HepG2 (cell line): ENCODE measurements around the gene PYCR2. TPM values are rescaled to one million over a fixed set of nuclear protein-coding genes. Genes with fewer than 3 reads are reported as not detected.

Source experiments
- ATAC-seq: fragments of 200-7000 bp; cut with Tn5 transposase; 3 replicates; pipeline ENCODE4 v1.9.1; 2020; ENCODE audit warnings: mild to moderate bottlenecking, moderate library complexity
- BruUV-seq: library from RNA; stranded (reverse); fragments of 400-500 nt; replicated peaks from 2 replicates; lab custom pipeline; 2021; lab: Mats Ljungman, UMichigan
- CTCF ChIA-PET: fragments of 300-600 bp; formaldehyde crosslinking; extraction: SDS; loops from one replicate; lab custom pipeline; 2021; ENCODE audit warnings: low total read pairs, inconsistent platforms, low intra/inter-chr PET ratio; lab: Yijun Ruan, JAX
- POLR2A ChIA-PET: fragments of 350-600 bp; sonication (Branson Sonifier 250); formaldehyde crosslinking; loops from one replicate; lab custom pipeline; 2020; ENCODE audit warnings: antibody characterized with exemption, inconsistent platforms; lab: Yijun Ruan, JAX
- DNase-seq: peaks from one replicate; pipeline ENCODE4 v3.0.0-alpha.2; 2015; ENCODE audit warnings: low spot score
- FAIRE-seq: peaks from 3 replicates; lab custom pipeline; 2011; peaks lifted over from hg19 to GRCh38; lab: Jason Lieb, UNC
- H2AFZ ChIP-seq: one replicate; pipeline ENCODE4 v1.6.1; 2011; ENCODE audit warnings: low read length, inconsistent platforms
- H3K27ac ChIP-seq: fragments of 300-600 bp; 3 replicates; pipeline ENCODE4 v1.8.0; 2011; ENCODE audit warnings: mixed run types, mild to moderate bottlenecking, mixed read lengths, low read length, inconsistent platforms; ENCODE audit not compliant: insufficient read depth; ENCODE audit errors: extremely low read length
- H3K27me3 ChIP-seq, 2 experiments: fragments of 200-600 bp in 1 of 2; 2 replicates in 1 of 2; 3 replicates in 1 of 2; pipeline versions ENCODE4 v1.6.0 to v1.8.0; 2011; ENCODE audit warnings: low read length in 2 of 2, mild to moderate bottlenecking in 2 of 2, moderate library complexity in 2 of 2, inconsistent platforms in 1 of 2; ENCODE audit not compliant: insufficient read depth in 2 of 2, control insufficient read depth in 1 of 2
- H3K36me3 ChIP-seq, 2 experiments: fragments of 200-600 bp in 1 of 2; replicated peaks in 1 of 2; 2 replicates in 1 of 2; 3 replicates in 1 of 2; pipeline versions ENCODE4 v1.5.1 to v1.8.0; 2011; ENCODE audit warnings: low read length in 2 of 2, inconsistent platforms in 1 of 2; ENCODE audit not compliant: insufficient read depth in 2 of 2, control insufficient read depth in 1 of 2
- H3K4me1 ChIP-seq: 2 replicates; pipeline ENCODE4 v1.5.1; 2012; ENCODE audit warnings: low read length, inconsistent platforms; ENCODE audit not compliant: insufficient read depth
- H3K4me2 ChIP-seq: 2 replicates; pipeline ENCODE4 v1.6.0; 2011; ENCODE audit warnings: low read depth, low read length, inconsistent platforms
- H3K4me3 ChIP-seq, 3 experiments: fragments of 200-600 bp in 1 of 3; sonication (generic), shearing (Covaris generic) in 1 of 3; replicated peaks in 1 of 3; 2 replicates each; pipeline ENCODE4 v1.5.1; 2011 to 2016; ENCODE audit warnings: low read length in 3 of 3, inconsistent platforms in 2 of 3, low read depth in 2 of 3, mild to moderate bottlenecking in 2 of 3, control low read depth in 1 of 3, mixed read lengths in 1 of 3; ENCODE audit not compliant: insufficient read depth in 1 of 3
- H3K79me2 ChIP-seq: one replicate; pipeline ENCODE4 v1.6.1; 2011; ENCODE audit warnings: low read length, inconsistent platforms; ENCODE audit not compliant: insufficient read depth
- H3K9ac ChIP-seq: 2 replicates; pipeline ENCODE4 v1.6.0; 2011; ENCODE audit warnings: mild to moderate bottlenecking, low read depth, low read length, inconsistent platforms; ENCODE audit not compliant: insufficient read depth
- H3K9me3 ChIP-seq: 2 replicates; pipeline ENCODE4 v1.5.1; 2012; ENCODE audit warnings: mild to moderate bottlenecking, low read length
- H4K20me1 ChIP-seq: 2 replicates; pipeline ENCODE4 v1.6.0; 2011; ENCODE audit warnings: inconsistent platforms, mild to moderate bottlenecking, low read length, moderate library complexity; ENCODE audit not compliant: insufficient read depth
- ESRRA ChIP-seq: sonication (generic); formaldehyde crosslinking; IDR thresholded peaks from 2 replicates; pipeline ENCODE4 v1.5.1; 2020; ENCODE audit warnings: mild to moderate bottlenecking, low read depth, missing genetic modification reagents
- FOXJ3 ChIP-seq: sonication (generic); formaldehyde crosslinking; IDR thresholded peaks from 2 replicates; pipeline ENCODE4 v1.4.0; 2020; ENCODE audit warnings: missing genetic modification reagents, mild to moderate bottlenecking, borderline replicate concordance
- KDM3A ChIP-seq: IDR thresholded peaks from 2 replicates; pipeline ENCODE4 v1.6.1; 2018; ENCODE audit warnings: low read depth, missing compliant biosample characterization
- RBAK ChIP-seq: sonication (generic); formaldehyde crosslinking; IDR thresholded peaks from 2 replicates; pipeline ENCODE4 v1.5.1; 2020; ENCODE audit warnings: mild to moderate bottlenecking, missing genetic modification reagents
- RXRA ChIP-seq: sonication (generic); formaldehyde crosslinking; IDR thresholded peaks from 2 replicates; pipeline ENCODE4 v1.5.1; 2020; ENCODE audit warnings: missing genetic modification reagents
- WGBS: methylation state at CpG from one replicate; pipeline ENCODE4 v1.1.6; 2017; ENCODE audit warnings: low lambda C conversion rate; 5-methylcytosine and 5-hydroxymethylcytosine counted together
- in situ Hi-C: cut with HindIII; loops from 2 replicates; pipeline ENCODE4 v1.10.0; 2017; ENCODE audit warnings: low pct_unique_long_range_greater_than_20kb; ENCODE audit not compliant: extremely low pct_ligation_motif_present
- intact Hi-C: fragments of 100-400 bp; cut with micrococcal nuclease; formaldehyde crosslinking; loops from one replicate; pipeline ENCODE4 v1.10.0; 2022; ENCODE audit not compliant: unreplicated experiment
- polyA plus RNA-seq, 8 experiments: library from polyadenylated mRNA; depleted of rRNA in 3 of 8; stranded (reverse) in 7 of 8; unstranded in 1 of 8; fragments of >200 nt; fragmentation: Illumina TruSeq in 4 of 8; extraction: Trizol in 4 of 8; gene quantifications; 2 replicates each; pipeline versions ENCODE4 v1.2.1 to v1.2.3, GENCODE V29; 2011 to 2016; ENCODE audit warnings: low read depth in 4 of 8, missing spikeins in 1 of 8, mixed read lengths in 1 of 8; ENCODE audit not compliant: insufficient read depth in 1 of 8
- total RNA-seq, 5 experiments: library from RNA; depleted of rRNA; stranded (reverse); fragments of >200 nt; fragmentation: Illumina TruSeq; extraction: Trizol; gene quantifications; 2 replicates each; pipeline ENCODE4 v1.2.3, GENCODE V29; 2016; ENCODE audit warnings: low read depth in 1 of 5
- TF ChIP-seq, protein P1 (sequence below): sonication (generic); formaldehyde crosslinking; IDR thresholded peaks from 2 replicates; pipeline ENCODE4 v1.5.0; 2020; ENCODE audit warnings: mild to moderate bottlenecking, missing genetic modification reagents, borderline replicate concordance
- TF ChIP-seq, protein P2 (sequence below): sonication (generic); formaldehyde crosslinking; IDR thresholded peaks from 2 replicates; pipeline ENCODE4 v1.4.0; 2020; ENCODE audit warnings: mild to moderate bottlenecking, missing genetic modification reagents
- TF ChIP-seq, protein P3 (sequence below): sonication (generic); formaldehyde crosslinking; IDR thresholded peaks from 2 replicates; pipeline ENCODE4 v1.4.0; 2020; ENCODE audit warnings: missing genetic modification reagents

Gene PYCR2
- total and polyA plus RNA-seq, 2 of the 13 experiments (the other 11 are each of a cell fraction or from before 2014, with no cell fraction given) = 47.2 to 47.8 TPM

DNA sequence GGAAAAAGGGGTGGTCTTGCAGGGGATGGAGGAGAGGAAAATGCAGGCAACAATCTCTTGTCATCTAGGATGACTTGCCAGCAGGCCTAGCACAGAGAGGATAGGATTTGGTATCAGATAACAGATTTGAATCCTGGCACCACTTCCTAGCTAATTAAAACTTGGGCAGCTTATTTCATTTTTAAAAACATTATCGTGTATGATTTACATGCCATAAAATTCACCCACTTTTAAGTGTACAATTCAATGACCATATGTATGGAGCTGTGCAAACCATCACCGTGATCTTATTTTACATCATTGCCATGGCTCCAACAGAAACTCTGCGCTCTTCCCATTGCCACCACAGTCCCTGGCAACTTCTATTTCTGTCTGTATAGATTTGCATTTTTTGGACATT lies 6.9 kb downstream of the PYCR2 start:
- WGBS = 97% methylated on average over 3 of the region's 3 CpGs
- POLR2A ChIA-PET = no interaction called here
- intact Hi-C loops = no loop called here

More for the DNA sequence above, 6.9 kb downstream of the PYCR2 start:
- Histone ChIP-seq H4K20me1 (no peaks in the 10 kb centered on the region), H3K27me3 (no peaks in the 10 kb centered on the region), H3K79me2 (no peaks in the 10 kb centered on the region), H3K4me3 (no peak overlapping the region), H3K9me3 (no peaks in the 10 kb centered on the region), H3K36me3 (peaks cover 7 to 31% of the 10 kb centered on the region in 2 experiments; a peak in 4 of 5 replicates), H2AFZ (no peak overlapping the region), H3K4me2 (no peak overlapping the region), H3K9ac (no peak overlapping the region), H3K4me1 (0 out of 2 replicates have a peak, but pooled peaks cover 3% of the 10 kb centered on the region), H3K27ac (no peak overlapping the region)
- no TSS peak for BruUV-seq
- no peak for TF ChIP-seq ESRRA (CRISPR knock-in tag)
- no peak for TF ChIP-seq RXRA (CRISPR knock-in tag)
- TF ChIP-seq, protein P1, sequence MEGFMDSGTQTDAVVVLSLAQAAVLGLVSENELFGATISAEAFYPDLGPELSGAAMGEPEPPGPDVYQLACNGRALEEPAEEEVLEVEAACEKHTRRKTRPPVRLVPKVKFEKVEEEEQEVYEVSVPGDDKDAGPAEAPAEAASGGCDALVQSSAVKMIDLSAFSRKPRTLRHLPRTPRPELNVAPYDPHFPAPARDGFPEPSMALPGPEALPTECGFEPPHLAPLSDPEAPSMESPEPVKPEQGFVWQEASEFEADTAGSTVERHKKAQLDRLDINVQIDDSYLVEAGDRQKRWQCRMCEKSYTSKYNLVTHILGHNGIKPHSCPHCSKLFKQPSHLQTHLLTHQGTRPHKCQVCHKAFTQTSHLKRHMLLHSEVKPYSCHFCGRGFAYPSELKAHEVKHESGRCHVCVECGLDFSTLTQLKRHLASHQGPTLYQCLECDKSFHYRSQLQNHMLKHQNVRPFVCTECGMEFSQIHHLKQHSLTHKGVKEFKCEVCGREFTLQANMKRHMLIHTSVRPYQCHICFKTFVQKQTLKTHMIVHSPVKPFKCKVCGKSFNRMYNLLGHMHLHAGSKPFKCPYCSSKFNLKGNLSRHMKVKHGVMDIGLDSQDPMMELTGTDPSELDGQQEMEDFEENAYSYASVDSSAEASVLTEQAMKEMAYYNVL = no peak
- TF ChIP-seq, protein P2, sequence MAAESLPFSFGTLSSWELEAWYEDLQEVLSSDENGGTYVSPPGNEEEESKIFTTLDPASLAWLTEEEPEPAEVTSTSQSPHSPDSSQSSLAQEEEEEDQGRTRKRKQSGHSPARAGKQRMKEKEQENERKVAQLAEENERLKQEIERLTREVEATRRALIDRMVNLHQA (CRISPR knock-in tag) = no peak
- TF ChIP-seq, protein P3, sequence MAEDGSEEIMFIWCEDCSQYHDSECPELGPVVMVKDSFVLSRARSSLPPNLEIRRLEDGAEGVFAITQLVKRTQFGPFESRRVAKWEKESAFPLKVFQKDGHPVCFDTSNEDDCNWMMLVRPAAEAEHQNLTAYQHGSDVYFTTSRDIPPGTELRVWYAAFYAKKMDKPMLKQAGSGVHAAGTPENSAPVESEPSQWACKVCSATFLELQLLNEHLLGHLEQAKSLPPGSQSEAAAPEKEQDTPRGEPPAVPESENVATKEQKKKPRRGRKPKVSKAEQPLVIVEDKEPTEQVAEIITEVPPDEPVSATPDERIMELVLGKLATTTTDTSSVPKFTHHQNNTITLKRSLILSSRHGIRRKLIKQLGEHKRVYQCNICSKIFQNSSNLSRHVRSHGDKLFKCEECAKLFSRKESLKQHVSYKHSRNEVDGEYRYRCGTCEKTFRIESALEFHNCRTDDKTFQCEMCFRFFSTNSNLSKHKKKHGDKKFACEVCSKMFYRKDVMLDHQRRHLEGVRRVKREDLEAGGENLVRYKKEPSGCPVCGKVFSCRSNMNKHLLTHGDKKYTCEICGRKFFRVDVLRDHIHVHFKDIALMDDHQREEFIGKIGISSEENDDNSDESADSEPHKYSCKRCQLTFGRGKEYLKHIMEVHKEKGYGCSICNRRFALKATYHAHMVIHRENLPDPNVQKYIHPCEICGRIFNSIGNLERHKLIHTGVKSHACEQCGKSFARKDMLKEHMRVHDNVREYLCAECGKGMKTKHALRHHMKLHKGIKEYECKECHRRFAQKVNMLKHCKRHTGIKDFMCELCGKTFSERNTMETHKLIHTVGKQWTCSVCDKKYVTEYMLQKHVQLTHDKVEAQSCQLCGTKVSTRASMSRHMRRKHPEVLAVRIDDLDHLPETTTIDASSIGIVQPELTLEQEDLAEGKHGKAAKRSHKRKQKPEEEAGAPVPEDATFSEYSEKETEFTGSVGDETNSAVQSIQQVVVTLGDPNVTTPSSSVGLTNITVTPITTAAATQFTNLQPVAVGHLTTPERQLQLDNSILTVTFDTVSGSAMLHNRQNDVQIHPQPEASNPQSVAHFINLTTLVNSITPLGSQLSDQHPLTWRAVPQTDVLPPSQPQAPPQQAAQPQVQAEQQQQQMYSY (CRISPR knock-in tag) = no peak
- TF ChIP-seq KDM3A (CRISPR knock-in tag) = no peak
- TF ChIP-seq FOXJ3 (CRISPR knock-in tag) = no peak
- no peak for TF ChIP-seq RBAK (CRISPR knock-in tag)
- DNase-seq (no peak), ATAC-seq (no peak), FAIRE-seq (no peak)
- in situ Hi-C loops = no loop called here
- CTCF ChIA-PET = no interaction called here
